ENCODE data around the gene DNAJB1. TPM values are rescaled to one million over a fixed set of nuclear protein-coding genes. Genes with fewer than 3 reads are reported as not detected.

DNAJB1 gene
- total and polyA plus RNA-seq, 5 donors from 2014 or later: 302 to 754 (median 333) TPM

DNA sequence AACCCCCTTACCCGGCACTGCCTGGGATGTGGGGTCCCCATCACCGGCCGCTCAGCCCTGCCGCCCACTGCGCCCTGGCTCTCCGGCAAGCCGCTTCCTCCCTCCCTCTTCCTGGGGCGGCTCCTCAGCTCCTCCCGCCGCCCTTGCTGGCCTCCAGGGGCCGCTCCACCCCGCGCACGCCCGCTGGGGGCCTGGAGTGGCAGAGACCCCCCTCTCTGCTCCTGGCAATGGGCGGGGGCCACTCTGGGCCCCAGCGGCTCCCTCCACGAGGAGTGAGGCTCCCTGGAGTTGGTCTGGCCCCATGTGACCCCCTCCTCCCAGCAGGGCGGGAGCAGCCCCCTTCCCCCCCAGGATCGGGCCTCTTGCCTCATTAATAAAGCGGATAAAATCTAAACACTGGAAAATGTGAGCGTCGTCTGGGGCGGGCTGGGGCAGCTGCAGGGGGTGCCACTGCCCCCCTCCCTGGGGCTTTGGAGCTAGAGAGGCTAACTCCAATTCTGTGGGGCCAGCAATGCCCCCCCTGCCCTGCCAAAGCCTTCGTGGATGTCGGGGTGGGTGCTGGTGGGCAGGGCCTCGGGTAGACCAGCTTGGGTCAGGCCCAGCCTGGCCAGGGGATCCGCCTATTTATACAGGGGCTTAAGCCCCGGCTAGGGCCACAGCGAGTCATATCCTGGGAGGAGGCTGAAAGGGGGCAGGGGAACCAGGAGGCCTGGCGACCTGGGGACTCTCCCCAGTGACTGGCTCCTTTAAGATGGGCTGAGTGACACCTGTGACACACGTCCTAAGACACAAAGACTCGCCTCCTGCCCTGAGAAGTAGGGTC is 42.7 kb downstream of the DNAJB1 start, which contains the start of gene PTGER1:
Gene PTGER1 (minus strand): TSS at position 104 of the 823 bp plus-strand sequence. CDS start 1,034 bp downstream, outside the sequence.
- Mint-ChIP-seq H3K27ac (peak within 1 kb of the TSS in 1 of 3 donors; percentile 83), H3K27me3 (peaks cover 28% of the 10 kb centered on the region), H3K4me3 (peak within 1 kb of the TSS in 3 of 4 donors; percentile 48 to 79 (median 77)), H3K4me1 (peaks cover 0 to 30% (median 9%) of the 10 kb centered on the region in 4 donors), H3K36me3 (peaks cover 4% of the 10 kb centered on the region), H3K9me3 (no peaks in the 10 kb centered on the region)
- peaks cover 10% of the 10 kb centered on the region for H3K36me3 ChIP-seq (ENCODE audit: control insufficient read depth, insufficient read depth, low read length)
- no peaks in the 10 kb centered on the region for H3K9me3 ChIP-seq (ENCODE audit: control insufficient read depth in 2 of 2, low read length in 2 of 2)
- H3K4me1 ChIP-seq (ENCODE audit: control insufficient read depth, insufficient read depth, low read length, poor library complexity, severe bottlenecking): peaks cover 44% of the 10 kb centered on the region
- H3K27ac ChIP-seq (ENCODE audit: insufficient read depth, low read length, poor library complexity, severe bottlenecking): no peak within 1 kb of the TSS
- peaks cover 2% of the 10 kb centered on the region for H3K27me3 ChIP-seq (ENCODE audit: control insufficient read depth, insufficient read depth, low read length)
- peak in 1 of 3 donors; percentile 47 for DNase-seq
- no peak within 1 kb of the TSS for H3K4me3 ChIP-seq (ENCODE audit: low read depth, low read length)
- peak in 1 of 2 donors; percentile 21 for ATAC-seq (ENCODE audit: low read depth in 2 of 2)

DNA sequence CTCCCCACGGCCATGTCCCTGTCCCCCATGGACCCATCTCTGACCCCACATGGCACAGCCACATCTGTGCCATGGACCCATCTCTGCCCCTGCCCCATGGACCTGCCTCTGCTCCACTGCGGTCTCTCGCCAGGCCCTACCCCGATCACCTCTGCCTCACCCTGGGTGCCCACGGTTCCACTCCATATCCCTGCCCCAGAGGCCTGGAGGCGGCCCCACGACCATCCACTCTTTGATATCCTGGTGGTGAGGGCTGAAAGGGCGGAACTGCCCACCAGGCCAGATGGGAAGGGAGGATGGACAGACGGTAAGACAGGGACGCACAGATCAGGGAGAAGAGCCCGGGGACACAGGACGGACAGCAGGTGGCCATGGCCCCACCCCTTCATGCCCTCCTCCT is 43.4 kb downstream of the DNAJB1 start:
- Histone ChIP-seq H3K4me3 (ENCODE audit: low read depth, low read length) (no peak overlapping the region), H3K4me1 (ENCODE audit: control insufficient read depth, insufficient read depth, low read length, poor library complexity, severe bottlenecking) (peaks cover 37% of the 10 kb centered on the region), H3K9me3 (ENCODE audit: control insufficient read depth in 2 of 2, low read length in 2 of 2) (no peaks in the 10 kb centered on the region), H3K27me3 (ENCODE audit: control insufficient read depth, insufficient read depth, low read length) (peaks cover 2% of the 10 kb centered on the region), H3K36me3 (ENCODE audit: control insufficient read depth, insufficient read depth, low read length) (peaks cover 15% of the 10 kb centered on the region), H3K27ac (ENCODE audit: insufficient read depth, low read length, poor library complexity, severe bottlenecking) (no peak overlapping the region)
- Mint-ChIP-seq H3K27me3 (peaks cover 28% of the 10 kb centered on the region), H3K36me3 (peaks cover 4% of the 10 kb centered on the region), H3K4me3 (peak overlapping the region in 3 of 4 donors; percentile 48 to 79 (median 59)), H3K27ac (peak overlapping the region in 1 of 3 donors; percentile 83), H3K9me3 (no peaks in the 10 kb centered on the region), H3K4me1 (peaks cover 0 to 30% (median 9%) of the 10 kb centered on the region in 4 donors)
- no peak for ATAC-seq (ENCODE audit: low read depth in 2 of 2)
- DNase-seq: no peak

DNA sequence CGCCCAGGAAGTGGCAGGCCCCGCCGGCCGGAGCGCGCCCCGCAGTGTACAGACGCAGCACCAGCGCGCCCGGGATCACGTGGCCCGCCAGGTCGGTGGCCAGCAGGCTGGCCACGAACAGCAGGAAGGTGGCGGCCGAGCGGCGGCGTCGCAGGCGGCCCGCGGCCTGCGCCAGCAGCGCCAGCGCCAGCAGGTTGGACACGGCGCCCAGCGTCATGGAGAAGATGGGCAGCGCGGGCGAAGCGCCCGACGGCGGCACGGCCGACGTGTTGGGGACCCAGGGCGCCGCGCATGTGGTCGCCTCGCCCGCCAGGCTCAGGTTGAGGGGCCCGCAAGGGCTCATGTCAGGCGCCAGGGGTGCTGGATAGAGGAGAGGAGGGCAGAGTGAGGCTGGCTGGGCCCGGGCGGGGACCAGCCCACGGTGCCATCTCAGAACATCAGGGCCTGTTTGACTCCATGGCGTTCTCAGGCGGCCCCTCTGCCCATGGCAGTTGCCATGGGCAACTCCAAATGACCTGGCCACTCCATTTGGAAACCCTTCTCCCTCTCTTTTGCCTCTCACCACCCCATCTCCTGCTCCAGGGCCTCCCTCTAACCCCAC is 44.1 kb downstream of the DNAJB1 start:
- Mint-ChIP-seq H3K27me3 (peaks cover 28% of the 10 kb centered on the region), H3K27ac (peak overlapping the region in 1 of 3 donors; percentile 43), H3K4me1 (peaks cover 0 to 30% (median 9%) of the 10 kb centered on the region in 4 donors), H3K36me3 (peaks cover 4% of the 10 kb centered on the region), H3K4me3 (peak overlapping the region in 3 of 4 donors; percentile 48 to 79 (median 59)), H3K9me3 (no peaks in the 10 kb centered on the region)
- ATAC-seq (ENCODE audit: low read depth in 2 of 2) (no peak), DNase-seq (no peak)
- no peaks in the 10 kb centered on the region for H3K9me3 ChIP-seq (ENCODE audit: control insufficient read depth in 2 of 2, low read length in 2 of 2)
- no peak overlapping the region for H3K27ac ChIP-seq (ENCODE audit: insufficient read depth, low read length, poor library complexity, severe bottlenecking)
- H3K36me3 ChIP-seq (ENCODE audit: control insufficient read depth, insufficient read depth, low read length): peaks cover 21% of the 10 kb centered on the region
- peaks cover 37% of the 10 kb centered on the region for H3K4me1 ChIP-seq (ENCODE audit: control insufficient read depth, insufficient read depth, low read length, poor library complexity, severe bottlenecking)
- H3K27me3 ChIP-seq (ENCODE audit: control insufficient read depth, insufficient read depth, low read length): peaks cover 2% of the 10 kb centered on the region
- no peak overlapping the region for H3K4me3 ChIP-seq (ENCODE audit: low read depth, low read length)

DNA sequence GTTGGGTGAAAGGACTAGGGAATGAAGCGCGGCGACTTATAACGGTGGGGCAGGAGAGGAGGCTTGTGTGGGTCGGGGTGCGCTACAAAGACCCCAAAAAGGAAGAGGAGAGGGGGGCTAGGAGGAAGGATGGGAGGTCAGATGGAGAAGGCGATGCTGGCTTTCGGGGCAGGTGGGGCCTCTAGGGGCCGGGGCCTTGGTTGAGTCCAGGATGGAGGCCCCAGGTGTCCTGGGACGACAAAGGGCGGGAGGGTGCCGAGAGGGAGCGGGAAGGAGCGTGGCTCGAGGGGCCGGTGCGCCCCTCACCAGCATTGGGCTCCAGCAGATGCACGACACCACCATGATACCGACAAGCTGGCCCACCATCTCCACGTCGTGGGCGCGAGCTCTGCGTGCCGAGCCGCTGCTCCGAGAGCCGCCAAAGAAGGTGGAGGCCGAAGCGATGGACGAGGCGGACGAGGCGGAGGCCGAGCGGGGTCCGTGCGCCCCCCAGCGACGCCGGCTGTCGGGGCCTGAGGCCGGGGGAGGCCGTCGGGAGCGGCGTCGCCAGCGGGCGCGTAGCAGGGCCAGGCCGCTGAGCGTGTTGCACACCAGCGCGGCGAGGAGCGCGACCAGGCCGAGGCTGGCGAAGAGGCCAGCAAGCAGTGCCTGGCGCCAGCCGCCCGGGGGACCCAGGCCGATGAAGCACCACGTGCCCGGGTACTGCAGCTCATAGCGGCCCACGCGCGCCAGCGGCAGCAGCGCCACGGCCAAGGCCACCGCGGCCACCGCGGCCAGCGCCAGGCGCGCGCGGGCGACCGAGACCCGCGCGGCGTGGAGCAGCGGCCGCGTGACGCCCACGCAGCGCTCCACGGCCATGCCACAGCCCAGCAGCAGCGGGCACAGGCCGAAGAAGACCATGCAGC is 44.9 kb downstream of the DNAJB1 start:
- Mint-ChIP-seq H3K36me3 (peaks cover 8% of the 10 kb centered on the region), H3K27ac (peak overlapping the region in 1 of 3 donors; percentile 76), H3K4me3 (peak overlapping the region in 3 of 4 donors; percentile 9 to 72 (median 33)), H3K27me3 (peaks cover 28% of the 10 kb centered on the region), H3K4me1 (peaks cover 0 to 30% (median 9%) of the 10 kb centered on the region in 4 donors), H3K9me3 (no peaks in the 10 kb centered on the region)
- Histone ChIP-seq H3K27me3 (ENCODE audit: control insufficient read depth, insufficient read depth, low read length) (peaks cover 2% of the 10 kb centered on the region), H3K36me3 (ENCODE audit: control insufficient read depth, insufficient read depth, low read length) (peaks cover 21% of the 10 kb centered on the region), H3K4me1 (ENCODE audit: control insufficient read depth, insufficient read depth, low read length, poor library complexity, severe bottlenecking) (peaks cover 37% of the 10 kb centered on the region), H3K27ac (ENCODE audit: insufficient read depth, low read length, poor library complexity, severe bottlenecking) (no peak overlapping the region), H3K9me3 (ENCODE audit: control insufficient read depth in 2 of 2, low read length in 2 of 2) (no peaks in the 10 kb centered on the region), H3K4me3 (ENCODE audit: low read depth, low read length) (no peak overlapping the region)
- ATAC-seq (ENCODE audit: low read depth in 2 of 2) (no peak), DNase-seq (no peak)

DNA sequence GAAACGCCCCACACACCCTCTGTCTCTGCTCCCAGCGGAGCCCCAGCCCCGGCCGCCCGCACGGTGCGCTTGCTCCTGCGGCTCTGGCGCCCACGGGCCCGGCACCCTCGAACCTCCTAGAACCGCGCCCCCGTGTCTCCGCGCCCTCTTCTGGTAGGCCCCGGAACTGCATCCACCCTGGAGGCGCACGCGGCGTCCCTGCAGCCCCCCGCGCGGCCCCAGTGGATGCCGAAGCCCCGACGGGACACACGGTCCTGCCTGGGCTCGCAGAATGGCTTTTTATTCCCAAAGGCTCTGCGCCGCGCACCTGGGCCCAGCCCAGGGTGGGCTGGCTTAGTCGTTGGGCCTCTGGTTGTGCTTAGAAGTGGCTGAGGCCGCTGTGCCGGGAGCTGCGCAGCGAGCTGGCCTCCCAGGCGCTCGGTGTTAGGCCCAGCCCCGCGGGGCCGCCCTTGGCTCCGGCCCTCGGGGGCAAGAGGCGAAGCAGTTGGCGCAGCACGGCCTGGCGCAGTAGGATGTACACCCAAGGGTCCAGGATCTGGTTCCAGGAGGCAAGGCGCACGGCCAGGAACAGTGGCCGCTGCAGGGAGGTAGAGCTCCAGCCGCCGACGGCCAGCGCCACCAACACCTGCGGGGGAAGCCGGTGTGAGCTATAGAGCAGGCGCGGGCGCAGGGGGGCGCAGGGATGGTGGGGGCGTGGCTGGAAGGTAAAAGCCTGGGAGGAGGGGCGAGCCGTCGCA is 45.8 kb downstream of the DNAJB1 start:
- Histone ChIP-seq H3K36me3 (ENCODE audit: control insufficient read depth, insufficient read depth, low read length) (peaks cover 26% of the 10 kb centered on the region), H3K27ac (ENCODE audit: insufficient read depth, low read length, poor library complexity, severe bottlenecking) (no peak overlapping the region), H3K27me3 (ENCODE audit: control insufficient read depth, insufficient read depth, low read length) (peaks cover 2% of the 10 kb centered on the region), H3K9me3 (ENCODE audit: control insufficient read depth in 2 of 2, low read length in 2 of 2) (no peaks in the 10 kb centered on the region), H3K4me1 (ENCODE audit: control insufficient read depth, insufficient read depth, low read length, poor library complexity, severe bottlenecking) (peaks cover 37% of the 10 kb centered on the region), H3K4me3 (ENCODE audit: low read depth, low read length) (no peak overlapping the region)
- Mint-ChIP-seq H3K4me1 (peaks cover 0 to 30% (median 9%) of the 10 kb centered on the region in 4 donors), H3K36me3 (peaks cover 8% of the 10 kb centered on the region), H3K27me3 (peaks cover 28% of the 10 kb centered on the region), H3K27ac (no peak overlapping the region), H3K9me3 (no peaks in the 10 kb centered on the region), H3K4me3 (peak overlapping the region in 3 of 4 donors; percentile 22 to 73 (median 72))
- DNase-seq (peak; percentile 67 to 83 (median 75)), ATAC-seq (ENCODE audit: low read depth in 2 of 2) (peak; percentile 73 to 83)

DNA sequence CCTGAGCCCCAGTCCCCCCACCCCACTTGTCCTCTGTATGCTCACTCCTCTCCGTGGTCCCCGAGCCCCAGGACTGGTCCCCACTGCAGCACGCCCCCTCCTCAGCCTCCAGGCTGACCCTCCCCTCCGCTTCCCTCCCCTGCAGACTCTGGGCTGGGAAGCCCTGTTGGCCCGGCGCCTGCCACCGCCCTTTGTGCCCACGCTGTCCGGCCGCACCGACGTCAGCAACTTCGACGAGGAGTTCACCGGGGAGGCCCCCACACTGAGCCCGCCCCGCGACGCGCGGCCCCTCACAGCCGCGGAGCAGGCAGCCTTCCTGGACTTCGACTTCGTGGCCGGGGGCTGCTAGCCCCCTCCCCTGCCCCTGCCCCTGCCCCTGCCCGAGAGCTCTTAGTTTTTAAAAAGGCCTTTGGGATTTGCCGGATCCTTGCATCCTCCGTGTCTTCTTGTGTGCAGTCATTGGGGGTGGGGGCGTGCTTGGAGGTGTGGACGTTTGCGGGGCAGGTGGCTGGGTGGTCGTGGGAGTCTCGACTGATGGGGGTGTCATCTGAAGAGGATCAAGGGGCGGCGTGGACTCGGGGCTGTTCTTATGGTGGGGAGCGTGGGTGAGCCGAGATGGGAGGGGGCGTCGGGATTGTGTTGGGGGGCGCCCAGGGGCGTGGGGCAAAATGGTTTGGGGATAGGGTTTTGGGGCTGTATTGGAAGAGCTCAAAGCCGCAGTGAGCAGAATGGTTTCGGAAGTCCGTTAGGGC is 46.6 kb downstream of the DNAJB1 start:
- Histone ChIP-seq H3K4me1 (ENCODE audit: control insufficient read depth, insufficient read depth, low read length, poor library complexity, severe bottlenecking) (peaks cover 37% of the 10 kb centered on the region), H3K27me3 (ENCODE audit: control insufficient read depth, insufficient read depth, low read length) (peaks cover 2% of the 10 kb centered on the region), H3K36me3 (ENCODE audit: control insufficient read depth, insufficient read depth, low read length) (peaks cover 29% of the 10 kb centered on the region), H3K4me3 (ENCODE audit: low read depth, low read length) (no peak overlapping the region), H3K9me3 (ENCODE audit: control insufficient read depth in 2 of 2, low read length in 2 of 2) (no peaks in the 10 kb centered on the region), H3K27ac (ENCODE audit: insufficient read depth, low read length, poor library complexity, severe bottlenecking) (no peak overlapping the region)
- H3K4me3 Mint-ChIP-seq: peak overlapping the region in 1 of 4 donors; percentile 22
- H3K27me3 Mint-ChIP-seq: peaks cover 25% of the 10 kb centered on the region
- H3K9me3 Mint-ChIP-seq: no peaks in the 10 kb centered on the region
- peaks cover 6% of the 10 kb centered on the region for H3K36me3 Mint-ChIP-seq
- no peak for ATAC-seq (ENCODE audit: low read depth in 2 of 2)
- peak overlapping the region in 1 of 3 donors; percentile 56 for H3K27ac Mint-ChIP-seq
- peaks cover 0 to 28% (median 7%) of the 10 kb centered on the region in 4 donors for H3K4me1 Mint-ChIP-seq
- DNase-seq: no peak
